ENCODE results near the gene HOXD4.

The HOXD4 gene

GRCh38 chr2:176120364-176121189 is 30.8 kb upstream of the HOXD4 start:
- H3K4me3 ChIP-seq (ENCODE audit: low read length) = no peak overlapping the region
- no peak for TF ChIP-seq ZNF274 (IDR thresholded peaks at IDR 0.05; ENCODE audit: low read depth, low read length)

GRCh38 chr2:176121190-176122051 is 29.9 kb upstream of the HOXD4 start:
- H3K4me3 ChIP-seq (ENCODE audit: low read length) = no peak overlapping the region
- TF ChIP-seq ZNF274 (IDR thresholded peaks at IDR 0.05; ENCODE audit: low read depth, low read length) = no peak

GRCh38 chr2:176122052-176122682 is 29.2 kb upstream of the HOXD4 start:
- TF ChIP-seq ZNF274 (IDR thresholded peaks at IDR 0.05; ENCODE audit: low read depth, low read length) = no peak

GRCh38 chr2:176122683-176123410 is 28.5 kb upstream of the HOXD4 start, which contains the start of gene HOXD9:
Gene HOXD9, plus strand, starts transcription at chr2:176122719. Its CDS starts 50 bp downstream, at chr2:176122769.
- H3K4me3 ChIP-seq (ENCODE audit: low read length) = peak within 1 kb of the TSS; percentile 5; the same call in 1 of the 2 replicates
- TF ChIP-seq ZNF274 (IDR thresholded peaks at IDR 0.05; ENCODE audit: low read depth, low read length) = no peak

More at GRCh38 chr2:176122052-176122682, 29.2 kb upstream of the HOXD4 start:
- H3K4me3 ChIP-seq (ENCODE audit: low read length) = peak overlapping the region; percentile 5; the same call in 1 of the 2 replicates

- no peak overlapping the region for H3K4me3 ChIP-seq (ENCODE audit: low read length)
- no peak for TF ChIP-seq ZNF274 (IDR thresholded peaks at IDR 0.05; ENCODE audit: low read depth, low read length)
Observed at GRCh38 chr2:176123411-176124109, 27.8 kb upstream of the HOXD4 start.

- no peak overlapping the region for H3K4me3 ChIP-seq (ENCODE audit: low read length)
- no peak for TF ChIP-seq ZNF274 (IDR thresholded peaks at IDR 0.05; ENCODE audit: low read depth, low read length)
Observed at GRCh38 chr2:176124110-176124946, 27.0 kb upstream of the HOXD4 start.

- H3K4me3 ChIP-seq (ENCODE audit: low read length) = no peak overlapping the region
- TF ChIP-seq ZNF274 (IDR thresholded peaks at IDR 0.05; ENCODE audit: low read depth, low read length) = no peak
Observed at GRCh38 chr2:176124947-176125771, 26.2 kb upstream of the HOXD4 start.

GRCh38 chr2:176125772-176126054 is 25.6 kb upstream of the HOXD4 start:
- H3K4me3 ChIP-seq (ENCODE audit: low read length) = no peak overlapping the region
- TF ChIP-seq ZNF274 (IDR thresholded peaks at IDR 0.05; ENCODE audit: low read depth, low read length) = no peak

GRCh38 chr2:176126929-176127773 is 24.2 kb upstream of the HOXD4 start:
- no peak for TF ChIP-seq ZNF274 (IDR thresholded peaks at IDR 0.05; ENCODE audit: low read depth, low read length)
- no peak overlapping the region for H3K4me3 ChIP-seq (ENCODE audit: low read length)

GRCh38 chr2:176127774-176128072 is 23.6 kb upstream of the HOXD4 start:
- TF ChIP-seq ZNF274 (IDR thresholded peaks at IDR 0.05; ENCODE audit: low read depth, low read length) = no peak
- no peak overlapping the region for H3K4me3 ChIP-seq (ENCODE audit: low read length)

Measured in GM08714 (cell line).